HG03469 (cell line): Measurements from ENCODE around the gene DLX3.
"Not testable (repeated sequence)": the region's sequence is repeated elsewhere in the genome, so short reads cannot be mapped to it uniquely, and the experiment has no call there.

ENCODE experiments used
- ATAC-seq: cut with Tn5 transposase; IDR thresholded peaks from one replicate; pipeline ENCODE4 v1.9.1; 2021; ENCODE audit warnings: mild to moderate bottlenecking, moderate library complexity, moderate number of reproducible peaks; ENCODE audit not compliant: unreplicated experiment

The DLX3 gene

DNA sequence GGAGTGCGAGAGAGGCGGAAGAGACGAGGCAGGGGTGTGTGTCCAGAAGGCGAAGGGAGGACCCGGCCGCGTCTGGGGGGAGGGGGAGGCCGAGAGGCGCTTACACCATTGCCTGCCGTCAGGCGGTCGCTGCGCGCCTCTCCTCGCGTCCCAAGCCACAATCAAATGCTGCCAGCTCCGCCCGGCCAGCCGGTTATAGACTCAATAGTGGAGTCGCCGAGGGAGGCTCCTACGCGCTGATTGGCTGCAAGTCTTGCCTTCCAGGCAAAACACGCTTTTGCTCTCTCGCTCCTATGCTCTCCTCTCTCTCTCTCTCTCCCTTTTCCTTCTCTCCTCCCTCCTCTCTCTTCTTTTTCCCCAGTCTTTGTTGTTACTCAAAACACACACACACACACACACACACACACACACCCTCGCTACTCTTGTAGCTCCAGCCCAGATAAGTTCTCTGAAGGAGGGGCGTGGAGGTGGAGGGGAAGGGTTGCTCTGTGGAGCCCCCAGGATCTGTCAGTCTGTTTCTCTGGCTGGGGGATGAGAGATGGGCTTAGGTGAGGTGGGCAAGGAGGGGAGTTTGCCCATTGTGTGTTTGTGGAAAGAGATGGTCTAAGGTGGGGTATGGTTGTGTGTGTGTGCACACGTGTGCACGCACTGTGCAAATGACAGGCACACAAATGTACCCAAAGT is at the start of gene DLX3:
TSS of gene DLX3 (minus strand) at position 170 of the 684 bp plus-strand sequence. CDS start 226 bp downstream, outside the sequence.
- ATAC-seq: no peak

DNA sequence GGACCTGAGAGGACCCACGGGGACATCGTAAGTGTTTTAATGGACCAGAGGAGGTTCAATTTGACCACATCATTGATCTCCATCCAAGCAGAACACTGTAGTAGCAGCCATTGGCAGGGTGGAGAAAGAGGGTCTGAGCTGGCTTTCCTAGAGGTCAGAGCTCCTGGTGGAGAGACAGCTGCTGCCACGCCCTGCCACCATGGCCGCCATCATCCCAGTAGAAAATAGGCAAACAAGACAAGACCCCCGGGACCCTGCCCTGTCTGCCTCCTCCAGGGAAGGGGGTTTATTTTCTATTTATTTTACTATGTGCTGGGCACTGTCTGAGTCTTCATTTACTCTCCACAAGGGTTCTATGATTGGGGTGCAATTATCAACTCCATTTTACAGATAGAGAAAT is 49.5 kb upstream of the DLX3 start:
- ATAC-seq: no peak

DNA sequence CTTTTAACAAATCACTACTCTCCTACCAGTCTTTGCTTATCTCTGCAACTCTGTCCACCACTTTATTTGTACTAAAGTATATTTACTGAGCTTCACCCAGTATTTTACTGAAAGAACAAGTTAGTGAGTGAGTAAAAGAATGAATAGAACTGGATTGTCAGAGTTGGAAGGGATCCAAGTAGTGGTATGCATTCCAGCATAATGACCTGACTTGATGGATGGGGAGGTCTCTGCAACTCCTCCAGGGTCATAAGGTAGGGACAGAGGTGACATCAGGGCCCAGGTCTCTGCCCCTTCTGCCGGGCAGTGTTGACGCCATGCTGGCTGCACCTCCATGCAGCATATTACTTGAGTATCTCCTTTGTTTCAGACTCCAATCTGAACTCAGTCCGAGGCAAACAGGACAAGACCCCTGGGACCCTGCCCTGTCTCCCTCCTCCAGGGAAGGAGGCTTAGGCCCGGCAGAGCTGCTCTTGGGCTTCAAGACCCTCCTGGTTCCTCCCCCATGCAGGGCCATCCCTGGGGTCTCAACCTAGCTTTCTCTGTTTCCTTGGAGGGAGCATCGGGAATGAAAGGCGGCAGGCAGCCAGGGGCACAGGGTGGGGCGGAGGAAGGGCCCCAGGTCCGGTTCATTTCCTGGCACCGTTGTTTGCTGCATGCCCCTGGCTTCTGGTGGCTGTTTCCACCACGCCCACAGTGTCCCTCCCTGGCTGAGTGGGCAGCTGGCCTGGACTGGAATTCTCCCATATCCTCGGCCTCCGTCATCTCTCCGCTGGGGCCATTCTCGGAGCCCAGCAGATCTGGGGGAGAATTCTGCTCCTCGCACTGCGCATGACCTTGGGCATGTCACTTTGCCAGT is 48.5 kb upstream of the DLX3 start:
- no peak for ATAC-seq

DNA sequence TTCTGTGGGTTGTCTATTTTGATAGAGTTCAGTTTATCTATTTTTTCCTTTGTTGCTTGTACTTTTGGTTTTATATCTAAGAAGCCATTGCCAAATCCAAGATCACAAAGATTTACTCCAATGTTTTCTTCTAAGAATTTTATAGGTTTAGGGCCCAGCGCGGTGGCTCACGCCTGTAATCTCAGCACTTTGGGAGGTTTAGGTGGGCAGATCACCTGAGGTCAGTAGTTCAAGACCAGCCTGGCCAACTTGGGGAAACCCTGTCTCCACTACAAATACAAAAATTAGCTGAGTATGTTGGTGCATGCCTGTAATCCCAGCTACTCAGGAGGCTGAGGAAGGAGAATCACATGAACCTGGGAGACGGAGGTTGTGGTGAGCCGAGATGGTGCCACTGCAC is 47.2 kb upstream of the DLX3 start:
- ATAC-seq: no peak

DNA sequence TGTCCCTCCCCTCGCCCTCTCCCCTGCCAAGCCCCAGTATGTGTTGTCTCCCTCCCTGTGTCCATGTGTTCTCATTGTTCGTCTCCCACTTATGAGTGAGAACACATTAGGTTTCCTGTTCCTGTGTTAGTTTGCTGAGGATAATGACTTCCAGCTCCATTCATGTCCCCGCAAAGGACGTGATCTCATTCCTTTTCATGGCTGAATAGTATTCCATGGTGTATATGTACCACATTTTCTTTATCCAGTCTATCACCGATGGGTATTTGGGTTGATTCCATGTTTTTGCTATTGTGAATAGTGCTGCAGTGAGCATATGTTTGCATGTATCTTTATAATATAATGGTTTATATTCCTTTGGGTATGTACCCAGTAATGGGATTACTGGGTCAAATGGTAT is 45.5 kb upstream of the DLX3 start:
- not testable (repeated sequence) for ATAC-seq

DNA sequence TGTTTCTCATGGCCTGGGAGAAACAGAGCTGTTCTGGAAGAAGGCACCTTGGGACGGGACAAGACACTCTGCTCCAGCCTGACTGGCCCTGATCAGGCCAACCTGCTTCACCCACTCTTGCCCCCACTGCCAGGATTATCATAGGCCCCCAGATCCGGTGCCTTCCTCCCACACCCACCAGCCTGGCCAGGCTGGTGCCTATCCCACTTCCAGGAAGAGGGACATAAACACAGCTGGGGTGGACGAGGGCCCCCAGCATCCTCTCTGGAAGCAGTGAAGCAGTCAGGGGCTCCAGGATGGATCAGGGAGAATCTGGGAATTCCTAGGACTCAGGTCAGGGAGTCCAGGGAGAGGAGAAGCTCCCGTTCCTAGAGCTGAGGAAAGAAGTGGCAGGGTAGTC is 44.0 kb upstream of the DLX3 start:
- ATAC-seq: no peak

DNA sequence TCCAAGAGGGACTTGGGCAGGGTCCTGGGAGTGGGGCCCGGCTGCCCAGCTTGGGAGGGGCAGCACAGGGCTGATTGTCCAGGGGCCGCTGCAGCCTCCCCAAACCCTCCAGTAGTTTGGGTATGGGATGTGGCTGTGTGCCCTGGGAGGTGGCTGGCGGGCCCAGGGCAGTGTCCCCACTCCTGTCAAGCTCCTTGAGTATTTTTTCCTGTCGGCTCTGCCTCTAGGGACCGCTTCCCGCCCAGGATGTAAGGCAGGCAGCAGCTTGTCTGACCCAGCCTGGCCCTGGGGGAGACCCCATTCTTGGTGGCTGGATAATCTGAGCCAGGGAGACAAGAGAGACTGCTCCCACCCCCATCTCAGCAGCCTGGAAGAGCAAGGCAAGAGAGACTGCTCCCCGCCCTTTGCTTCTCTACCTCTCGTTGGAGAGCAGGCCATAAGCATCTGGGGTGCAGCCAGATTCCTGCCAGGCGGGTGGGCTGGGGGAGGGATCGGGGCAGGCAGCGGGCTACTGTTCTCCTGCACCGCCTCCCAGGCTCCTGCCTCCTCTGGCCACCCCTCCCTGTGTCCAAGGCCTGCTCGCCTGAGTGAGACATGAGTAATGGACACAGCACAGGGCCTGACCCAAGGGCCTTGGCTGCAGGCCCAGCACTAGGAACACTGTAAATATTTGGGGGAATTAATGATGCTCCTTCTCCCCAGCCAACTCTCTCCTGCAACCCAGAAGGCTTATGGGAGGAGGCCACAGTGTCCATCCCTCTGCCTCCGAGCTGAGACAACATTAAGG is 42.5 kb upstream of the DLX3 start:
- ATAC-seq: no peak

DNA sequence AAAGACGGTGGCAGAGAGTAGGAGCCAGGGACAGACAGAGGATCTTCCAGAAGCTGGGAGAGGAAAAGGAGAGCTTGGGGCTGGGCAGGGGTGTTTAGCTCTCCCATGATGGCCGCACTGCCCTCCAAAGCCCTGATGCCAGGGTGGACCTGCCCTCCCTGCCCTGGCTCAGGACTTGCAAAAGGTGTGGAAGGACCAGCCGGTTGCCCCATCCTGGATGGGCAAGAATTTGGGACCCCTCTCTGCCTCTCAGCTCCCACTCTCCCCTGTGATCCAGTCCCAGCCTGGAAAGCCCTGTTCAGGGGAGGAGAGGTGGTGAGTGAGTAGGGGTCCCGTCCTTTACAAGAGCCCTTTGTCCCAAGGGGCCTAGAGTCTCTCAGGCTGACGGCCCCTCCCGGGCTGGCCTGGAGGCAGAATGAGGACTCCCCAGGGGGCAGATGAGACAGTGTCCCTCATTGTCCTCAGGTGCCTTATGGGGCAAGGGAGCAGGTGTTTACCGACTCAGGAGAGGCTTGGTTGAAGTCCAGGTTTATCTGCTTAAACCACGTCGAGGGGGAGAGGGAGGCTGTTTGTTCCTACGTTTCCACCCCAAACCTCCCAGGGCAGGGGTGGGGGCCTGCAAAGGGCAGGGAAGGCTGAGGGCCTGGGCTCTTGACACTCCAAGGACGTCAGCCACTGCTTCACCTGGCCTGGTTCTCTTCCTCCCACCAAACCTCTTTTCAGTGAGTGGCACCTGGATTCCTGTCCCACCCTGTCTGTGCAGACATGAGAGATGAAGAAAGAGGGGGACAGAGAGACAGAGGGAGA is 41.6 kb upstream of the DLX3 start:
- no peak for ATAC-seq

DNA sequence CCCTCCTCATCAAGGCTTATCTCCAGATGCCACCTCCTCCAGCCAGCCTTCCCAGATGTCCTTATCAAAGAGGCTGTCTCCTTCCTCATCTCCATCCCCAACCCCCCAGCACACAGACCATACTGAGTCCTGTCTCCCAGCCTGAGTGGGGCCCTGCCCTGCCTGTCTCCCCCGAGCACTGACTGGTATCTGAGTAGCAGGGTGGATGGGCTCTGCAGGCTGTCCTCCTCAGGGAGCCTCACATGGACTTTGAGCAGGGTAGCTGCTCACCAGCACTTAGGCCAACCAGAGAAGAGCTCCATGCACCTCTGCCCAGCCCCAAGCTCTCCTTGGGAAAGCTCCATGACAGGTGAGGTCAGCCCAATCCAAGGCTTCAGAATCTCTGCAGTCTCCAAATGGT is 40.9 kb upstream of the DLX3 start:
- ATAC-seq: no peak

DNA sequence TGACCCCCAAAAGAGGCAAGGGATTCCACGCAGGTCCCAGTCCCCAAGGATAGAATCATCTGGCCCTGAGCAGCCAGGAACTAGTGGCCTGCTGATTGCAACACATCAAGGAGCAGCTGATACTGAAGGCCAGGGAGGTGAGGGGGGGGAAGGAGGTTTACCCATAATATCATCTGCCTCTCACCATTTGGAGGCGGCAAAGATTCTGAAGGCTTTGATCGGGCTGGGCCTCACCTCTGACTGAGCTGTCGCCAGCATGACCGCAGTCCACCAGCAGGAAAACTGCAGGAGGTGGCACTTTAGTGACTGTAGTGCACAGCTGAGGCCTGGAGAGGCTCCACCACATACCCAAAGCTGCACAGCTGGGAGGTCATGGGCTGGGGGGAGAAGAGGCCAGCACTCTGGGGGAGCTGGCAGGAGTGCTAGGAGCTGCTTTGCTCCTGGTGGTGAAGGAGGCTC is 40.4 kb upstream of the DLX3 start:
- no peak for ATAC-seq

DNA sequence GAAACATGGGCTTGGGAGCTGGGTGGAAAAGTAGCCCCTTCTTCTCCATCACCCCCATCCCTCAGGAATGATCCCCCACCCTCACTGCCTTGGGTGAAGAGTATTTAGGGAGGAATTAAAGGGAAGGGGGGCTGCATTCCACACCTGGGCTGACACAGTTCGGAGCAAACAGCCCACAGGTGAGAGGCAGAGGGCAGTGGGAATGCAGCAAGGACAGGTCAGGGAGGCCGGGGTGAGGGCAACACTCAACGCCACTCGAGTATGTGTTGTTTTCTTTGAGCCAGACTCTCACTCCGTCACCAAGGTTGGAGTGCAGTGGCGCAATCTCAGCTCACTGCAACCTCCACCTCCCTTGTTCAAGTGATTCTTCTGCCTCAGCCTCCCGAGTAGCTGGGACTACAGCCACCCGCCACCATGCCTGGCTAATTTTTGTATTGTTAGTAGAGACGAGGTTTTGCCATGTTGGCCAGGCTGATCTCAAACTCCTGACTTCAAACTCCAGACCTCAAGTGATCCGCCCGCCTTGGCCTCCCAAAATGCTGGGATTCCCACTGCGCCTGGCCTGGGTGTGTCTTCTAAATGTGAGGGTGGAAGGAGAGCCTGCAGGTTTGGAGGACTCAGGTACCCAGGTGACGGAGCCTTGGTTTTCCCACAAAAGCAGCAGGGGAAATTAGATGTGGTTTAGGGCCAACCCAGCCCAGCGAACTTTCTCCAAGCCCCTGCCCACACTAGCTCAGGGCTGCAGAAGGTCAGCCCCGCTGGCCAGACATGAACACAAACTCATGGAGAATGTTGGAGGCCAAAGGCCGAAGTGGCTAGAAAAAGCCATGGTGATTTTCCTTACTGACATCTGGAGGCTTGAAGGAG is 39.7 kb upstream of the DLX3 start:
- ATAC-seq: no peak

DNA sequence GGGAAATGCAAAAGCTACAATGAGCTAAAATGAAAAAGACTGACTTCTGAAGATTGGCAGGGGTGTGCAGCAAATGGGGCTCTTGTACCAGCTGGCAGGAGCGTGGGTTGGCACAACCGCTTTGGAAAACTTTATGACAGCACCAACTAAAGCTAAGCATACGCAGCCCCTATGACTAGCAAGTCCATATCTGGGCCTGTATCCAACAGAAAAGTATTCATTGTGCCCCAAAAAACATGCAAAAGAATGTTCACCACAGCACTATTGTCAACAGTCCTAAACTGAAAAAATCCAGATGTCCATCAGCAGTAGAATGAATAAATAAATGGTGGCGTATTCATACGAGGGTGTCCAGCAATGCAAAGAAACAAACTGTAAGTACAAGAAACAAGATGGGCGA is 38.3 kb upstream of the DLX3 start:
- no peak for ATAC-seq

DNA sequence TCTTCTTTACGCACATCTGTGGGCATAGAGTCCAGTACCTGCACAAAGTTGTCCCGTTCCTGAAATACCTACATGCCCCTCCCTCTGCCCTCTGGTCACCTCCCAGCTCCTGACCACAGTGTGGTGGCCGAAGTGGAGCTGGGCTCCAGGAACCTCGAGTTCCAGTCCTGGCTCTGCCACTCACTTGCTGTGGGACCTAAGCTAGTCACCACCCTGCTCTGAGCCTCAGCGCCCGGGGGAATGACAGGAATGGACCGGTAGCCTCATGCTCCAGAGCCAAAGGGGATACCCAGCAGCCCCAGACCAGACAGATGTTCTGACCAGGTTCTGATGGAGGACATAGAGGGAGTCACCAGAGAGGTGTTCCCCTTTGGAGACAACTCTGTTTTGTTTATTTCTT is 34.2 kb upstream of the DLX3 start:
- ATAC-seq: no peak

DNA sequence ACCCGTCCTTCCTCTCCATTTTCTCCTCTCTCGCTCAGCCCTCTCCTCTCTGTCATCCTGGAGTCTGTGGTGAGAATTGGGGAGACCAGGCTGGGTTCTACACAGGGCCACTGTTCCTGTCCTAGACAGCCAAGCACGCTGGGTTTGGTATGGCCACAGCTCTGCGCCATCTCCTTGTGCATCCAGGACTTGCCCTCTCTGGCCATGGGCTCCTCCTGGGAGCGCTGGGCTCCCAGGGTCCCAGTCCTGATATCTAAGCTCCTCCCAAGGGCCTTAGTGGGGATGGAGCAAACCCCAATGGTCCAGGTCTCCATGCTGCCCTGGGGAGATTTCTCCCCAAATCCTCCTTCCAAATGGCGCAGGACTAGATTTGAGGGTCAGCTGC is 33.7 kb upstream of the DLX3 start:
- no peak for ATAC-seq

DNA sequence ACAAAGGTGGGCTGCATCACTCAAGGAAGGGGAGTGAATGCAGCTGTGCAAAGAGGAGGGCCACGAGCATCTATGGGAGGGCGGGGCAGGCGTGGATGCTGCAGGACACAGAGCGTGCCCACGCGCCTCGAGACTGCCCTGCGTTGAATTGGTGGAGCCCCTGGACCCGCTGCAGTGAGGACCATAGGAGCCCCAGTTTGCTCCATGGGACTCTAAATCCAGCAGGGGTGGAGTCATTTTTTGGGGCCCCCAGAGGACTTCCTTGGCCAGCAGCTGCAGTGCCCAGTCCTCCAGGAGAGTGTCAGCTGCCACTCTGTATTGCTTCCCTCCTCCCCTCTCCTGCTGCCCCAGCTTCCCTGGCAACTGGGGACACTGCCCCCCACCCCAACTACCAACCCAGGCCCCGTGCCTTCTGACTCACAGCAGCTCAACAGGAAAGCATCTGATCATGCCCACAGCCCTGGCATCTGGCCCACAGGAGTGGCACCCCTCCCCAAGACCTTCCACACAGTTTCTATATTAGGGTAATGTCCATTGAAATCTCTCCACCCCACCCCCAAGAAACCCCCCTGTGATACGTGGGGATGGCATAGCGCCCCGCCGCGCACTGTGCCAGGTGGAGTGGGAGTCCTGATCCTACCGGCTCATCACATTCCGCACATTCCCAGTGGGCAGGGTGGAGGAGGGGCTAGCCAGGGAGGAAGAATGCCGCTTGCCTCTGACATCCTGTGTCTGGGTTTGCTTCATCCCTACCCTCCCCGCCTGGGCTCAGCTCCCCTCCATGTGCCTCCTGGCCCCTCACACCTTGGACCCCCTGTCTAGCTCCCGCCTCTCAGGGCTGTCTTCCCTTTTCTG is 33.1 kb upstream of the DLX3 start:
- no peak for ATAC-seq

DNA sequence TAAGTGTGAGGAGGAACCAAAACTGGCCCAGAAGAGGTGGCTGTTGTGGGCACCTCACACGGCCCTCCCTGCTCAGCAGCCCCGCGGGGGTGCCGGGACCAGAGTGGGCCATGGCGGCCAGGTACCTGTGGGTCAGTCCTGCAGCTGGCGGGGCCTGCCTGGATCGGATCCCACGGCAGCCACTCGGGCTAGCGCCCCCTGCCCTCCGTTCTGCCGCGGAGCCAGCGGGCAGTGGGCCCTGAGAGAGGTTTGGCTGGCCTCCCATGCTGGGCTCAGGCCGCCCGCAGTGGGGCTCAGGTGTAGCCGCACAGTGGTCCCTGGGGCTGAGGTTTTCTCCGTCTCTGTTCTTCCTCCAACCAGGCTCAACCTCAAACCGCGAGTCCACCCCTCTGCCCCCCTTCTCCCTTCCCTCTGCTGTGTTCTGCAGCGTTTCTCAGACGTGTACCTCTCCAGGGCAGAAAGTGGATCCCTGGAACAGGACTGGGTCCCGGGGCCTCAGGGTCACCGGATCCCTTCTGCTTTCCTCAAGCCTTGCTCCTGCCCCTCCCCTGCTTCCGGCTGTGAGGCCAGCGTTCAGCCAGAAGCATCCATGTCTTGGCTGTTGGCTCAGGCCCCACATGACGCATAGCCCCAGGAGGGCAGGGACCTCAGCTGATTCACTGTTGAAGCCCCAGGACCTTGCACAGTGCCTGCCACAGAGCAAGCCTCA is 32.3 kb upstream of the DLX3 start:
- ATAC-seq: no peak

DNA sequence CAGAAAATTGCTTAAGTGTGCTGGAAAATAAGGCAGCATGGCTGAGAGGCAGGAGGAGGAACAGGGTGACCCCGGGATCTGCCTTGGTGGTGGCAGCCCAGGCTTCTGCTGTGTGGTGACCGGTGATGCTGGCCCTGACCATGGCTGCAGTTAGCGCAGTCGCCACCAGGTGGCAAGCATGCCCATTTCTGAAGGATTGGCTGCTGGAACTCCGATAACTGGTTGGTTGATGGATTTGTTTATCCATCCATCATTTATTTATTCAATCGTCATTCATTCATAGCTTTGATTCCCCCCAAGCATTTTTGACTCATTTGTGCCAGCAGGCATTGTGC is 31.8 kb upstream of the DLX3 start:
- no peak for ATAC-seq

DNA sequence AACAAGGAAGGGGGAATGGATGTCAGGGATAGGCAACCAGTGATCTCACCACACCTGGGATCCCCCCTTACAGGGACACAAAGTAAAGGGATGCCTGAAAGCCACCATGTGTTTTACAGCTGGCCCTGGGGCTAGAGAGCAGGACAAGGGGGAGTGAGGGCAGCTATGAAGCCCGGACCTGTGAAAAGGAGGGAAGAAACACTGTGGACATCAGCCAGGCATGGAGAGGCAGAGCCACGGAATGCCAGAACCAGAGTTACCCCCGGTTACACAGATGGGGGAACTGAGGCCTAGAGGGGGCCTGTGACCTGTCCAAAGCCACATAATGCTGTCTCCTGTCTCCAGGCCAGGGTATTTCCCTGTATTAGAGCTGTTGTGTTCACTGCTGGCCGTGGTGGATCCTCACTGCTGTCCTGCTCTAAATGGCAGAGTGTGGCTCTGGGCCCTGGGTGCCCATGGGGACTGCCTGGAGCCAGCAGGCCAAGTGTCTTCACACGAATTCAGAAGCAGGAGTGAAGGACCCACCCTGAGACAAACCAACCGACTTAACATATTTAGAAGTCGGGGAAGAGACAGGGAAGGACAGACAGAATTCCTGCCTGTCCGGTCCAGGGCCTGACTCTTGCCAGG is 31.1 kb upstream of the DLX3 start:
- ATAC-seq: no peak
